ENCODE data around the gene CCN5. TPM values are rescaled to one million over a fixed set of nuclear protein-coding genes. Genes with fewer than 3 reads are reported as not detected.

The CCN5 gene
- total and polyA plus RNA-seq, 2 of the 8 experiments (the other 6 are each of a cell fraction or from before 2014, with no cell fraction given) = not detected

DNA sequence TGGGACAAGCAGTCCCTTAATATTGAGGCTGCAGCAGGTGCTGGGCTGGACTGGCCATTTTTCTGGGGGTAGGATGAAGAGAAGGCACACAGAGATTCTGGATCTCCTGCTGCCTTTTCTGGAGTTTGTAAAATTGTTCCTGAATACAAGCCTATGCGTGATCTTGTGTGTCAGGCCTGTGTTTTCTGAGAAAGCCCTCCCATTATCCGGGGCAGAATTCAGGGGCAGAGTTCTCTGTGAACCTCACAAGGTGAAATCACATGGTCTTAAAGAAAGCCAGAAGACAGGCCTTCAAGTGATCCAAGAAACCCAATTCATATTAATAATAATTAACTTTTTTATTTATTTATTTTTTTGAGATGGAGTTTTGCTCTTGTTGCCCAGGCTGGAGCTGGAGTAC is 12.5 kb downstream of the CCN5 start:
- peak overlapping the region; percentile 81; the same call in 1 of the 2 replicates for H2BK12ac ChIP-seq (ENCODE audit: low read depth, low read length)
- peak overlapping the region; percentile 61; the same call in 1 of the 2 replicates for H2BK5ac ChIP-seq (ENCODE audit: low read depth, low read length)
- FAIRE-seq (no peak), DNase-seq (ENCODE audit: low read depth in 1 of 2, low spot score in 2 of 2) (no peak)
- no peak overlapping the region for H3K27ac ChIP-seq (ENCODE audit: low read depth, low read length)
- WGBS, 2 experiments (ENCODE audit: extremely low coverage in 1 of 2, insufficient coverage in 1 of 2, insufficient read length in 1 of 2, insufficient replicate concordance in 2 of 2, low coverage in 1 of 2, low lambda C conversion rate in 2 of 2, missing lambda C conversion rate in 1 of 2) = 80% methylated on average over 2 of the region's 2 CpGs; no CpG with 5 or more reads in 1 of the 2 experiments
- no peaks in the 10 kb centered on the region for H3K79me2 ChIP-seq (ENCODE audit: control insufficient read depth in 1 of 2, insufficient read depth in 2 of 2, low read length in 2 of 2)
- no peak overlapping the region for H2AK5ac ChIP-seq (ENCODE audit: low read depth, low read length)
- no peaks in the 10 kb centered on the region for H4K20me1 ChIP-seq (replicated peaks in 1 of 2; ENCODE audit: control insufficient read depth in 1 of 2, insufficient read depth in 2 of 2, low read length in 2 of 2)
- H3K4ac ChIP-seq (replicated peaks; ENCODE audit: insufficient read length, low read depth, low read length) = no peak overlapping the region
- no peak overlapping the region for H2BK120ac ChIP-seq (replicated peaks; ENCODE audit: low read depth, low read length)
- 0 out of 2 replicates have a peak overlapping the region, but pooled peaks have one; percentile 62 for H3K18ac ChIP-seq (ENCODE audit: extremely low read depth, low read length)
- no peaks in the 10 kb centered on the region for H3K36me3 ChIP-seq (ENCODE audit: control insufficient read depth in 2 of 4, insufficient read depth in 4 of 4, low read length in 3 of 4)
- no peaks in the 10 kb centered on the region for H3K23me2 ChIP-seq (ENCODE audit: low read depth, low read length)
- H3K9ac ChIP-seq (replicated peaks in 1 of 4; ENCODE audit: extremely low read depth in 1 of 4, low read depth in 3 of 4, low read length in 3 of 4) = no peak overlapping the region
- H2BK15ac ChIP-seq (ENCODE audit: low read length) = peak overlapping the region; percentile 53; the same call in 1 of the 2 replicates
- 0 out of 2 replicates have a peak overlapping the region, but pooled peaks have one; percentile 43 for H2BK20ac ChIP-seq (ENCODE audit: low read length)
- ChIA-PET CTCF (ENCODE audit: partially characterized antibody) (interaction anchor here (1.2 to 20.4 kb wide), 6 partner anchors 11 to 43 kb away, joined by 3 to 180 read pairs (median 84); partner anchors contain the start of gene CCN5), POLR2A (ENCODE audit: partially characterized antibody) (interaction anchor here (1.5 to 1.7 kb wide), 2 partner anchors 26 to 44 kb away, joined by 4 to 5 read pairs; no protein-coding TSS in a partner anchor)
- no peak overlapping the region for H2AFZ ChIP-seq (ENCODE audit: low read length)
- peaks cover 7 to 19% (median 14%) of the 10 kb centered on the region in 4 experiments for H3K4me1 ChIP-seq (replicated peaks in 1 of 4; ENCODE audit: control insufficient read depth in 3 of 4, insufficient read depth in 4 of 4, low read length in 3 of 4)
- no peak overlapping the region for H3K23ac ChIP-seq (ENCODE audit: insufficient read length)
- H3K4me3 ChIP-seq (ENCODE audit: extremely low read depth in 1 of 4, insufficient read depth in 2 of 4, low read depth in 3 of 4, low read length in 4 of 4) = no peak overlapping the region
- no peak for TF ChIP-seq CREB1 (IDR thresholded peaks at IDR 0.05)
- H4K91ac ChIP-seq (replicated peaks; ENCODE audit: insufficient read length, low read length) = no peak overlapping the region
- no peak overlapping the region for H3K4me2 ChIP-seq (ENCODE audit: insufficient read depth in 1 of 2, low read depth in 2 of 2, low read length in 2 of 2)
- no peak overlapping the region for H4K8ac ChIP-seq (ENCODE audit: extremely low read depth, insufficient read depth, low read length)
- H3K14ac ChIP-seq (ENCODE audit: insufficient read length) = no peak overlapping the region
- no peak overlapping the region for H4K5ac ChIP-seq (ENCODE audit: insufficient read length, low read depth, low read length)
- no peaks in the 10 kb centered on the region for H3K27me3 ChIP-seq (replicated peaks in 1 of 4; ENCODE audit: control insufficient read depth in 3 of 4, extremely low read depth in 1 of 4, insufficient read depth in 3 of 4, low read length in 3 of 4)
- no peaks in the 10 kb centered on the region for H3K9me3 ChIP-seq (ENCODE audit: insufficient read depth in 2 of 2, low read depth in 1 of 2, low read length in 1 of 2)
- no peak overlapping the region for H3K56ac ChIP-seq (replicated peaks; ENCODE audit: insufficient read length, low read depth, low read length)
- H3K79me1 ChIP-seq (ENCODE audit: low read depth, low read length) = no peaks in the 10 kb centered on the region

Data from H1 (cell line).